ENCODE results near the gene ZNF408. TPM values are rescaled to one million over a fixed set of nuclear protein-coding genes. Genes with fewer than 3 reads are reported as not detected.

Gene ZNF408
- polyA plus RNA-seq, 2 of the 4 experiments (the other 2 are of a cell fraction) = 6.7 to 16.7 TPM

- no peak for DNase-seq (ENCODE audit: low read depth in 1 of 2, low spot score in 1 of 2)
- no peak for TF ChIP-seq SMC3 (IDR thresholded peaks at IDR 0.05)
- no peak for TF ChIP-seq TP53 (CRISPR knock-in tag; IDR thresholded peaks at IDR 0.05)
- TF ChIP-seq KDM5A (IDR thresholded peaks at IDR 0.05) = no peak
- TF ChIP-seq RAD21 (conservative IDR thresholded peaks at IDR 0.05 in 1 of 2, IDR thresholded peaks at IDR 0.05 in 1 of 2) = no peak
- TF ChIP-seq HEYL (CRISPR knock-in tag; IDR thresholded peaks at IDR 0.05) = no peak
- no peak for TF ChIP-seq ESRRA (IDR thresholded peaks at IDR 0.05; ENCODE audit: borderline replicate concordance, low read length)
- TF ChIP-seq POLR2AphosphoS2 (conservative IDR thresholded peaks at IDR 0.05; ENCODE audit: low read length) = no peak
- no peak for TF ChIP-seq HOXB13 (CRISPR knock-in tag; IDR thresholded peaks at IDR 0.05; ENCODE audit: low read depth)
- TF ChIP-seq RNF2 (IDR thresholded peaks at IDR 0.05; ENCODE audit: borderline replicate concordance, low read depth) = no peak
- no peak for TF ChIP-seq HOXB5 (CRISPR knock-in tag; IDR thresholded peaks at IDR 0.05)
- no peak for TF ChIP-seq ZFP36 (IDR thresholded peaks at IDR 0.05; ENCODE audit: borderline replicate concordance, partially characterized antibody)
- no peak for TF ChIP-seq CBX8 (IDR thresholded peaks at IDR 0.05)
- H3K9me3 ChIP-seq = no peaks in the 10 kb centered on the region
- H3K27ac ChIP-seq = no peak overlapping the region
- WGBS (ENCODE audit: missing lambda C conversion rate) = 92% methylated on average over 4 of the region's 4 CpGs
- no peak overlapping the region for H3K4me3 ChIP-seq
- ChIA-PET CTCF (no interaction called here), POLR2A (no interaction called here)
- H3K4me2 ChIP-seq = no peak overlapping the region
- no peaks in the 10 kb centered on the region for H3K4me1 ChIP-seq
- no peak for FAIRE-seq
- ATAC-seq = no peak
Measured at GRCh38 chr11:46731545-46731944, 30.7 kb downstream of the ZNF408 start.

- 74% methylated on average over 1 of the region's 1 CpG for WGBS (ENCODE audit: missing lambda C conversion rate)
- Histone ChIP-seq H3K4me2 (no peak overlapping the region), H3K4me3 (no peak overlapping the region), H3K27ac (no peak overlapping the region), H3K9me3 (no peaks in the 10 kb centered on the region), H3K4me1 (no peaks in the 10 kb centered on the region)
- ChIA-PET CTCF (interaction anchor here (0.6 to 1.3 kb wide), 3 partner anchors 11 to 248 kb away, joined by 3 to 4 read pairs (median 3); no protein-coding TSS in a partner anchor), POLR2A (no interaction called here)
- TF ChIP-seq MAZ (IDR thresholded peaks at IDR 0.05; ENCODE audit: borderline replicate concordance, low read depth, low read length) (no peak), HOXB13 (CRISPR knock-in tag; IDR thresholded peaks at IDR 0.05; ENCODE audit: low read depth) (no peak), HMGXB4 (CRISPR knock-in tag; IDR thresholded peaks at IDR 0.05; ENCODE audit: borderline replicate concordance) (no peak), TFCP2L1 (CRISPR knock-in tag; IDR thresholded peaks at IDR 0.05) (no peak), EHF (CRISPR knock-in tag; IDR thresholded peaks at IDR 0.05) (no peak), CBX2 (IDR thresholded peaks at IDR 0.05; ENCODE audit: borderline replicate concordance, low read depth) (no peak), CBX8 (IDR thresholded peaks at IDR 0.05) (no peak), RARB (CRISPR knock-in tag; IDR thresholded peaks at IDR 0.05) (no peak), JUN (IDR thresholded peaks at IDR 0.05) (no peak), EHMT2 (IDR thresholded peaks at IDR 0.05; ENCODE audit: low read depth) (no peak), RNF2 (IDR thresholded peaks at IDR 0.05; ENCODE audit: borderline replicate concordance, low read depth) (no peak)
- TF ChIP-seq, protein P1, sequence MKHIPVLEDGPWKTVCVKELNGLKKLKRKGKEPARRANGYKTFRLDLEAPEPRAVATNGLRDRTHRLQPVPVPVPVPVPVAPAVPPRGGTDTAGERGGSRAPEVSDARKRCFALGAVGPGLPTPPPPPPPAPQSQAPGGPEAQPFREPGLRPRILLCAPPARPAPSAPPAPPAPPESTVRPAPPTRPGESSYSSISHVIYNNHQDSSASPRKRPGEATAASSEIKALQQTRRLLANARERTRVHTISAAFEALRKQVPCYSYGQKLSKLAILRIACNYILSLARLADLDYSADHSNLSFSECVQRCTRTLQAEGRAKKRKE (CRISPR knock-in tag; IDR thresholded peaks at IDR 0.05; ENCODE audit: low read depth) = no peak
- TF ChIP-seq, protein P2, sequence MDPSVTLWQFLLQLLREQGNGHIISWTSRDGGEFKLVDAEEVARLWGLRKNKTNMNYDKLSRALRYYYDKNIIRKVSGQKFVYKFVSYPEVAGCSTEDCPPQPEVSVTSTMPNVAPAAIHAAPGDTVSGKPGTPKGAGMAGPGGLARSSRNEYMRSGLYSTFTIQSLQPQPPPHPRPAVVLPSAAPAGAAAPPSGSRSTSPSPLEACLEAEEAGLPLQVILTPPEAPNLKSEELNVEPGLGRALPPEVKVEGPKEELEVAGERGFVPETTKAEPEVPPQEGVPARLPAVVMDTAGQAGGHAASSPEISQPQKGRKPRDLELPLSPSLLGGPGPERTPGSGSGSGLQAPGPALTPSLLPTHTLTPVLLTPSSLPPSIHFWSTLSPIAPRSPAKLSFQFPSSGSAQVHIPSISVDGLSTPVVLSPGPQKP (IDR thresholded peaks at IDR 0.05; ENCODE audit: low read depth, low read length) = no peak
- DNase-seq (ENCODE audit: low read depth in 1 of 2, low spot score in 1 of 2) (no peak), FAIRE-seq (no peak), ATAC-seq (no peak)
Measured at GRCh38 chr11:46733234-46733633, 32.4 kb downstream of the ZNF408 start.

Data from A549 (cell line).